T follicular helper cell (primary cell): Measurements from ENCODE around the gene TOX3.

Source experiments
- DNase-seq: peaks from one replicate; pipeline ENCODE4 v3.0.0-alpha.2; 2020; ENCODE audit warnings: low read depth
- total RNA-seq, 2 experiments: gene quantifications; one replicate each; lab custom pipeline; 2026; lab: John Stamatoyannopoulos, UW

Gene TOX3
- total RNA-seq, result 0 reads per million in 2 experiments

- DNase-seq, result no peak
Measured at GRCh38 chr16:52547004-52547833, at the start of gene TOX3. TOX3 (minus strand) TSS chr16:52547143; CDS start chr16:52546723, 420 bp downstream.

GRCh38 chr16:52592778-52593177, 45.8 kb upstream of the TOX3 start:
- DNase-seq, result no peak

DNA sequence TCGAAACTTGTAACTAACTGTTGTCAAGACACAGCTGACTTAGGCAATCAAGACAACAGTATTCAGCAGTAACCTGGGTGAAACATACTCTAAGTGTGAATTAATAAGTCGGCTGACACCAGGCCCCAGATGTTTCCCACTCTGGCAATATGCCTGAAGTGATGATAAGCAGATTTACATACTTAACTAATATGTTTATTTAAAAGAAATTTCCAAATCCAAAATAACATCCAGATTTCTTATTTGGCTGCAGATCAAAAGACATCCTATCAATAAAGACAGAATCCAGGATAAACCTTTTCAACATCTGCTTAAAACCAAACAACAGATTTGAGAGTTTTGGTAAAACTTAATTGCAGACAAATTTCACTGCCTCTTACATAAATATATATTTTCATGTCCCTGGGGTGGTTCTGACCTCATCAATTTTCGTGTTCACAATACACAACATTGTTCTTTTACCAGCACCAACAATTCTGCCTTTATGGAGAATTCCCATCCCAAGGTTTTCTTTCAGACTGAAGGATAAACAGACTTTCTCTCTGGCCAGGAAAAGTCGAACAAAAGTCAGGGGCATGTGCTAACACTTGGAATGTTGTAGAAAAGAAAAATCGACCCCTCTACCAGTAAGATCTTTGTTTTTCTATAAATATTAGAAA, 45.1 kb upstream of the TOX3 start:
- no peak for DNase-seq

GRCh38 chr16:52591471-52591870, 44.5 kb upstream of the TOX3 start:
- DNase-seq, result no peak

DNA sequence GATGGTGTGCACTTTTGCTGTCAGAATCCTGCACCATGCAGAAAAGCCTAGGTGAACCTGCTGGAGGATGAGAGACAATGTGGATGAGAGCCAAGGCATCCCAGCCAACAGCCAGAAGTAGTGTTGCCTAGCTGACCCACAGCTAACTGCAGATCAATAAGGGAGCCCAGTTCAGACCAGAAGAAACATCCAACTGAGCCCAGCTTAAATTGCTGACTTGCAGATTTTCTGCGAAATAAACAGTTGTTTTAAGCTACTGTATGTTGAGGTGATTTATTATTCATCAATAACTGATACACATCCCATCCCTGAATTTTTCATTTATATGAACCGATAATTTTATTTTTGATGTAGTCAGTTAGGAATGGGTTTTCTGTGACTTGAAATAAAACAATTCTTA, 39.2 kb upstream of the TOX3 start:
- no peak for DNase-seq

DNA sequence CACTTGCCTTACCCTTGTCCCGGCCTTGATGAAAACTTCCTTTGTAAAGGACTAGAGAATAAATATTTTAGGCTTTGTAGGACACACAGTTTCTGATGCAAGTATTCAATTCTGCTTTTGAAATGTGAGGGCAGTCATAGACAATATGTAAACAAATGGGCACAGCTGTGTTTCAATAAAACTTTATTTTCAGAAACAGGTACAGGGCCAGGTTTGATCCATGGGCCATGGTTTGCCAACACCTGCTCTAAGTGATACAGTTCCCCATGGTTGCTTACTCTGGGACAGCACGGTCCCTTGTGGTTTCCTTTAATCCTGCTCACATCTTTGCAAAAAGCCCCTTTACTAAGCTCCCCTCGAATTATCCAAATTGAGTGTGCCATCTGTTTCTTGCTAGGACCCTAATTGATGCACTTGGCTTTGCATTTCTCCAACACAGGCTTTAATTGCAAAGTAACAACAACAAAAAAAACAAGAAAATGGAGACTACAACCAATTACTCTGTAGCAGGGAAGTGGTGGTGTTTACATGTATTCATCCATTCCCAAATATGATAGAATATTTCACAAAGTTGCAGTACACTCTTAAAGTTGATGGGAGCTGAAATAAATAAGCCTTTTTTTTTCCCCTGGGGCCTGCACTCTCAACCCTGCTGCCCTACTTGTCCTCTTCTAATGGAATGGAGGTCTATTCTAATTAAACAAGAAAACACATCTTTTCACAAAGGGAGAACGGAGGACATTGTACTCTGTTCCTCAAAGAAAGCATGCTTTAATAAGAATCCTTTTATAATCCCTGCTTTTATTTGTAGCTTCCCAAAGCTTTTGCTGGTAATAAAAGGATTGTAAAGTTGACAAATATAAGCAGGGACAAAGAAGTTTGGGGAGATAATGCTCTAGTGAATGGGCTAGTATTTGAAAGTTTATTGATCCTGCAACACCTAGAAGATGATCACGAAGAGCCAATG, 37.7 kb upstream of the TOX3 start:
- DNase-seq, result no peak

DNA sequence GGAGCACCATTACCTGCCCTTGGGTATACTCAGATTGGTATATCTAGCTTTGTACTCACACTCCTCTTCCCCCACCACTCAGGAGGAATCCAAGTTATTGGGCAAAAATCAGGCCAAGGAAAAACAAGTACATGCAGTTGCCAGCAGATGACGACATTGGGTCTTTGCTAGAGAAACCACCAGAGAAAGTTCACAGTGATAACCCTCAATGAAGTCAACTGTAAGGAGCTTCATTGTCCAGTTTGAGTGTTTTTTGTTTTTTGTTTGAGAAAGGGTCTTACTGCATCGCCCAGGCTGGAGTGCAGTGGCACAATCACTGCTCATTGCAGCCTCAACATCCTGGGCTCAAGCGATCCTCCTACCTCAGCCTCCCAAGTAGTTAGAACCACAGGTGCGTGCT, 34.6 kb upstream of the TOX3 start:
- no peak for DNase-seq

DNA sequence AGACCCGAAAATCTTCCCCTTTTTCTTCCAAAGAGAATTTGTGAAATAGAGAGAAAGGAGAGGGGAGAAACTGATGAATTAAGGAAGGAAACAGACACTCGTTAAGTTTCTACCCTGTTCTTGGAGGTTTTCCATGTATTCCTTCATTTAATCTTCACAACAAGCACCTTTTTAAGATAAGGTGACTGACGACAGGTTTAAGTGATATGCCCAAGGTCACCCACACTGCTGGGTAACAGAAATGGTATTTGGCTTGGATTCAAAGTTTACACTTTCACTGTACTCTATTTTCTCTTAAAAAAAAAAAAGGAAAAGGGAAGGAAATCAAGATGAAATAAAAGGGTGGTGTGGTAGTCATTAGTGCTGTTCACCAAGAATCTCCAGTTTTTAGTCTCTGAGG, 33.5 kb upstream of the TOX3 start:
- no peak for DNase-seq

GRCh38 chr16:52578829-52579498, 32.0 kb upstream of the TOX3 start:
- no peak for DNase-seq

DNA sequence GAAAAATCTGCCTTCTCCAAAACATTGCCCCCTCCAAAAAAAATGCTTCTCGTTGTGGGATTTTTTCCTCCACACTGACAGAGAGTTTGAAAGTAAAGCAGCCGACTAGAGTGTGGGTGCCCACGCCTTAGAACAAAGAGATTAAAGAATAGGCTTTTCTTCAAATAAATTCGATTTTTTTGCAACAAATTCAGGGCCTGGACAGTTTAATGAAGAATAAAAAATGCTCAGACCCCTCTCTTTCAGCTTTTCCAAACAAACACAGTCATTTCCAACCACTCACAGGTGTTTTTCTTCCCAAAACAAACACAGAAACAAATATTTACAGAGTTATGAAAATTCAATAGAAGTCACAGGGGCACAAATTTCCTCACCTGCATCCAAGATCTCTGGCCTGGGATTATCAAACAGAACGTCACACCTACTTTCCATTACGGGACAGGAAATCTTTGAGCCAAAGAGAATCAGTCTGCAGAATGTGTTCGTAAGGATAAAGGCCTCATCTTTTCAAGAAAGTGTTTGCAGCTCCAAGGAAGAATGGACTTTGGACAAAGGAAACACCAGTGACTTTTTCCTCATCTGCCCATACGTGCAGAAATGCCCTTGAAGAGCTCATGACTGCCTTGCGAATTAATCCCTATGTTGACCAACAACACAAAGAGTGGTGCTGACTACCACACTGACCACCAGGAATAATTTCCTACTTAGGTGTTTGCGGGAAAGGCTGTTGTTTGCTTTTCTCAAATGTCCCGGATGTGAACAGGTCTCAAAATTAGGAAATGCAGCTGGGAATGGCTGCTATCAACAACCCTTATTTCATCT, 31.3 kb upstream of the TOX3 start:
- no peak for DNase-seq

DNA sequence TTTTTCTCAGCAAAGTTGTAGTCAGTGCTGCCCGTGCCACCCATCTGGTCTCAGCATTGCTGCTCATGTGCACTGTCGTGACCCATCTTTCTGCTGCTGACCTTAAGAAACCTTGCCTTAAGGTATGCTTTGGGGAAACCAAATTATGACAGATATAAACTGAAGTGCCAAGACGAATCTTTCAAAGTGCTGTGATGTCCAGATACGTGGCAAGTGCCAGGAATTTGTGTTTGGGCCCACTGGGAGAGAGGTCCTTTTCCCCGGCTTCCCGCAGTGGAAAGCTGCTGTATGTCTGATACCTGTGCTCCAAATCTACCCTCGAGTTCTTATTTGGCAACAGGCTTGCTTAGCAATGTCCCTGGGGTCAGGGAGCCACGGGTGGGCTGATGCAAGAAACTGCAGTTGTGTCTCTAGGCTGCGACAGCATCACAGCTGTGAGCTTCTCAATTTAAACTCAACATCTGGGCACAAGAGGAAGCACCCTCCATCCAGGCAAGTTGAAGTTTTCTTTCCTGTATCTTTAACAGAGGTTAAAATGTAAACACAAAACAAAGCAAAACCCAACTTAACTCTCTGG, 30.3 kb upstream of the TOX3 start:
- no peak for DNase-seq

DNA sequence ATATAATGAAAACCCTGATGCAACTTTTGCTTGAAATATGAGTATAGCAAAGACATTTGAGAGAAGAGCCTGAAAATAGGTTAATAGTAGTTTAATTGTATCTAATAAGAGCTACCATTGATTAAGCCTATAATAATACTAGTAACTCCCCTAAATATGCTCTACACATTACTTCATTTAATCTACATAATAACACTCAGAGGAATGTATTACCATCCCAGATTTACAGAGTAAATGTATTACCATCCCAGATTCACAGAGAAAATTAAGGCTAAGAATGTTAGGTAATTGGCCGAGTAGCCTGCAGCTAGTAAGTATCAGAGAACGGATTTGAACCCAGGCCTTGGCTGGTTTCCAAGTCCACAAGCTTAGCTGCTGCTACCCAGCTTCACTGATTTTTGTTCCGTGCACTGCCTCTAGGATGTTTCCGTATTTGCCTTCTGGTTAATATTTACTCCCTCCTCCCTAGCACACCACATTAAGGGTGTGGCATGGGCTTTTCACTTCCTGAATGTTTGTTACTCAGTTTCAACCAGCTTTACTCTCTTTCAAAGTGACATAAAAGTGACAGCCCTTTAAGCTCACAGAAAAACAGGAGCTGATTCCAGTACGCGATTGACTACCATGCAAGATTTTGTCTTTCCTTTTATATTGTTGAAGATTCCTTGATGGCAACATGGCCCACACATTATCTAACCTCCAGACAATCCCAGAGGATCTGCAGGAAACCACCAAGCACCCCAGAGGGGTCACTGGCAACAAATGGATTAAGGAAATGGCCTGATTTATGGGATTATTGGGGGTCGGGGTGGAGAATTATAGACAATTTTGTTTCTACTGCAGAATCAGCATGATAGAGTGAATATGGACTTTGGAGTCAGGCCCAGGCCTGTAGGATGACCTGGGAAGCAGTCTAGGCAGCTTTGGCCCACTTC, 26.7 kb upstream of the TOX3 start:
- no peak for DNase-seq

- no peak for DNase-seq
Measured at GRCh38 chr16:52572656-52573055, 25.7 kb upstream of the TOX3 start.

- no peak for DNase-seq
Measured at GRCh38 chr16:52570495-52571091, 23.6 kb upstream of the TOX3 start.

DNA sequence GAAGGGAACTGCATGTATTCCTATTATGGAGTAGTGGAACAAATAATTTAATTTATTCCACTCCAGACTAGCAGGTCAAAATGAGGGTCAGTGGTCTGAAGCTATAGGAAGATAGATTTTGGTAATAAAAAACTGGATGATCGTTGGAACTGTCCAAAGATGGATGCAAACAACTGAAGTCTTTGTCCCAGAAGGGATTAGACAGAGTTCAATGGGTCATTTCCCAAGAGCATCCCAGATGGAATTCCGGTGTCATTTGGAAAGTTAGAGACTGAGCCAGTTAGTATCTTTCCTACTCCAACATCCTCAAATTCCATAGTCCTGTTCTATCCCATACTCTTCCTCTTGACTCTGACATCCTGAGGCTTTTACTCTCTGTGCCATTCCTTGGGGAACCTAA, 22.8 kb upstream of the TOX3 start:
- no peak for DNase-seq

DNA sequence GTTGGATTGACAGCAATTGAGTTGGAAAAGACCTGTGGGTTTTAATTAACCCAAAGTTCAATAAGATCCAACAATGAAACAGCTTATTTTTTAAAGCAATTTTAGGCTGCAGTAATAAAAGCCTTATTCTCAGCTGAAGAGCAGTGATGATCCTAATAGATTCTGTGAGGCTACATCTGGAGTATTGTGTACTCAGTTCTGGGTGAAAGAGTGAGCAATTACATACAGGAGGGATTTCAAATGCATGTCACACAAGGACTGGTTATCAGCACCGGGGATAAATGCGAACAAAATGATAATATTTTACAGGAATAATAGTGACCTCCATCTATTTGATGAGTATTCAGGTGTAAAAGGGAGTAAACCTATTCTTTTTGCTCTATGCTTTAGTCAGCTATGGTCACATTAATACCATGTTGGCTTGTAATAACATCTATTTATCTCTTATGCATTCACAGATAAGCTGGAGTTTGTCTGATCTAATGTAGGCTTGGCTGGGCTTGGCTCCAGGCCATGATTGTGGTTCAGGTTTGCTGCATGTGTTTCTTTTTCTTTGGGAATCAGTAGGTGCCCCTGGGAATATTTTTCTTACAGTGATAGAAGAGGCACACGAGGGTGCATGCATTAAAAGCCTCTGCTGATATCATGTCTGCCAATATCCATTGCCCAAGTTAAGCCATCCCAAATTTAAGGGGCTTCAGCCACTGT, 22.2 kb upstream of the TOX3 start:
- no peak for DNase-seq

- no peak for DNase-seq
Measured at GRCh38 chr16:52568495-52568894, 21.6 kb upstream of the TOX3 start.

DNA sequence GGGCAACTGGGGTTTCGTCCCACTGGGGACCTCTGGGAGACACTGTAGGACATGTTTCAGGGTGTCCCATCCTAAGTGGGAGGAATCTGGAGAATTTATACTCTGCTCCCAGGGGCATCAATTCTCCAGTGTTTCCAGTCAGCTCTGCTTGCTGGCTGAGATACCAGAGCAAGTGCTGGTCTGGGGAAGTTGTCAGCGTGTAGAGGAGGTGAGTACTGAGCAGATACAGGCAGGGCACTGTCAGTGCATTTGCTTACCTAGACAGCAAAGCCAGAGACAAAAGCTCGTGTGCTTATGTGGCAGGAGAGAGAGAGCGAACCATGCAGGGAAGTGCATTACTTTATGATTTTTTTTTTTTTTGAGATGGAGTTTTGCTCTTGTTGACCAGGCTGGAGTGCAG, 20.2 kb upstream of the TOX3 start:
- DNase-seq, result no peak
